Endothelial cell of umbilical vein (primary cell): ENCODE results near the gene OR6C6. TPM values are rescaled to one million over a fixed set of nuclear protein-coding genes. Genes with fewer than 3 reads are reported as not detected.
"Not testable (repeated sequence)": the region's sequence is repeated elsewhere in the genome, so short reads cannot be mapped to it uniquely, and the experiment has no call there.

Experiments used
- BruUV-seq: library from RNA; stranded (reverse); fragments of 400-500 nt; replicated peaks from 2 replicates; lab custom pipeline; 2021; lab: Mats Ljungman, UMichigan
- CTCF ChIA-PET: fragments of 300-600, 350-600 bp; sonication (Branson Sonifier 250); formaldehyde crosslinking; loops from one replicate; lab custom pipeline; 2021; ENCODE audit warnings: antibody characterized with exemption, inconsistent platforms; lab: Charles Lee
- POLR2A ChIA-PET: fragments of 300-600, 350-600 bp; sonication (Branson Sonifier 250); formaldehyde crosslinking; loops from one replicate; lab custom pipeline; 2021; ENCODE audit warnings: antibody characterized with exemption, inconsistent platforms; lab: Charles Lee
- DNase-seq: peaks from one replicate; pipeline ENCODE4 v3.0.0-alpha.2; 2011; ENCODE audit warnings: low read depth, low spot score
- FAIRE-seq: peaks from 2 replicates; lab custom pipeline; 2011; peaks lifted over from hg19 to GRCh38; lab: Jason Lieb, UNC
- H2AFZ ChIP-seq: 2 replicates; pipeline ENCODE4 v1.6.0; 2012; ENCODE audit warnings: low read depth, low read length, control low read depth, inconsistent platforms
- H3K27ac ChIP-seq: 2 replicates; pipeline ENCODE4 v1.5.1; 2011; ENCODE audit warnings: low read depth, mild to moderate bottlenecking, control low read depth, low read length, moderate library complexity; ENCODE audit not compliant: insufficient read depth
- H3K27me3 ChIP-seq, 2 experiments: 2 replicates each; pipeline versions ENCODE4 v1.6.0 to v1.6.1; 2011; ENCODE audit warnings: low read length in 2 of 2, mixed read lengths in 1 of 2; ENCODE audit not compliant: control insufficient read depth in 2 of 2, insufficient read depth in 2 of 2
- H3K36me3 ChIP-seq, 2 experiments: 2 replicates in 1 of 2; 3 replicates in 1 of 2; pipeline ENCODE4 v1.5.1; 2011; ENCODE audit warnings: low read length in 2 of 2, mild to moderate bottlenecking in 1 of 2, moderate library complexity in 1 of 2; ENCODE audit not compliant: control insufficient read depth in 2 of 2, insufficient read depth in 2 of 2; ENCODE audit errors: extremely low read depth in 1 of 2
- H3K4me1 ChIP-seq: 3 replicates; pipeline ENCODE4 v1.5.1; 2011; ENCODE audit warnings: mild to moderate bottlenecking, low read length; ENCODE audit not compliant: control insufficient read depth, insufficient read depth; ENCODE audit errors: extremely low read depth
- H3K4me2 ChIP-seq: 2 replicates; pipeline ENCODE4 v1.6.1; 2011; ENCODE audit warnings: low read length, control low read depth, mixed read lengths; ENCODE audit not compliant: insufficient read depth
- H3K4me3 ChIP-seq, 3 experiments: fragments of 200-600 bp in 1 of 3; sonication (generic), shearing (Covaris generic) in 1 of 3; replicated peaks in 1 of 3; 2 replicates each; pipeline ENCODE4 v1.5.1; 2011 to 2016; ENCODE audit warnings: control low read depth in 3 of 3, low read length in 3 of 3, mild to moderate bottlenecking in 2 of 3, inconsistent platforms in 1 of 3, low read depth in 1 of 3, moderate library complexity in 1 of 3; ENCODE audit not compliant: insufficient read depth in 1 of 3
- H3K79me2 ChIP-seq: 2 replicates; pipeline ENCODE4 v1.6.0; 2012; ENCODE audit warnings: low read length, inconsistent platforms; ENCODE audit not compliant: control insufficient read depth, insufficient read depth
- H3K9ac ChIP-seq: replicated peaks from 2 replicates; pipeline ENCODE3; 2011; ENCODE audit warnings: low read length, control low read depth; ENCODE audit not compliant: insufficient read depth; ENCODE audit errors: extremely low read depth
- H3K9me1 ChIP-seq: replicated peaks from 3 replicates; pipeline ENCODE4 v1.6.0; 2011; ENCODE audit warnings: mild to moderate bottlenecking, low read length; ENCODE audit not compliant: control insufficient read depth, insufficient read depth; ENCODE audit errors: extremely low read depth
- H3K9me3 ChIP-seq: replicated peaks from 2 replicates; pipeline ENCODE4 v1.5.1; 2012; ENCODE audit warnings: low read length, inconsistent platforms; ENCODE audit not compliant: control insufficient read depth, insufficient read depth
- H4K20me1 ChIP-seq: replicated peaks from 2 replicates; pipeline ENCODE3; 2011; ENCODE audit warnings: mild to moderate bottlenecking, low read length; ENCODE audit not compliant: control insufficient read depth, insufficient read depth; ENCODE audit errors: extremely low read depth
- CTCF ChIP-seq, 2 donors: IDR thresholded peaks; 1 replicate in 1 of 2; 2 replicates in 1 of 2; pipeline ENCODE4 v1.5.1; 2011; ENCODE audit warnings: low read length in 2 of 2, mild to moderate bottlenecking in 2 of 2, moderate library complexity in 2 of 2, control low read depth in 1 of 2, inconsistent platforms in 1 of 2, low read depth in 1 of 2; ENCODE audit not compliant: insufficient read depth in 1 of 2; ENCODE audit errors: extremely low read depth in 1 of 2
- EZH2 ChIP-seq: IDR thresholded peaks from 2 replicates; pipeline ENCODE4 v1.6.1; 2012; ENCODE audit warnings: borderline replicate concordance, low read depth, mild to moderate bottlenecking, moderate library complexity, low read length, inconsistent platforms; ENCODE audit not compliant: severe bottlenecking
- FOS ChIP-seq: IDR thresholded peaks from 2 replicates; pipeline ENCODE4 v1.6.1; 2011; ENCODE audit warnings: mild to moderate bottlenecking, low read length, moderate library complexity, borderline replicate concordance; ENCODE audit not compliant: insufficient read depth
- GATA2 ChIP-seq: IDR thresholded peaks from 2 replicates; pipeline ENCODE4 v1.7.0; 2011; ENCODE audit warnings: low read depth, mild to moderate bottlenecking, moderate library complexity, mixed read lengths, low read length; ENCODE audit not compliant: insufficient read length, insufficient read depth
- JUN ChIP-seq: IDR thresholded peaks from 2 replicates; pipeline ENCODE4 v1.6.1; 2011; ENCODE audit warnings: borderline replicate concordance, low read depth; ENCODE audit not compliant: insufficient read length, insufficient read depth
- MAX ChIP-seq: IDR thresholded peaks from 2 replicates; pipeline ENCODE4 v1.6.1; 2011; ENCODE audit not compliant: insufficient read depth, insufficient read length
- MYC ChIP-seq: IDR thresholded peaks from one replicate; pipeline ENCODE4 v1.6.1; 2011; ENCODE audit warnings: mild to moderate bottlenecking, low read depth, low read length
- POLR2A ChIP-seq: IDR thresholded peaks from 2 replicates; pipeline ENCODE4 v1.6.1; 2012; ENCODE audit warnings: low read depth, mild to moderate bottlenecking, control low read depth, low read length
- POLR2AphosphoS5 ChIP-seq: IDR thresholded peaks from 2 replicates; pipeline ENCODE4 v1.6.1; 2012; ENCODE audit warnings: low read depth, mild to moderate bottlenecking, control low read depth, low read length, moderate library complexity; ENCODE audit not compliant: insufficient read depth
- dilution Hi-C: fragments of 300-500 bp; cut with MboI; formaldehyde crosslinking; loops from one replicate; pipeline ENCODE4 v1.15.0; 2019; ENCODE audit warnings: low sequenced_read_pairs; ENCODE audit not compliant: extremely low pct_ligation_motif_present
- intact Hi-C: fragments of 100-400 bp; cut with micrococcal nuclease; formaldehyde crosslinking; loops from one replicate; pipeline ENCODE4 v1.10.0; 2022
- polyA plus RNA-seq, 4 experiments: library from polyadenylated mRNA; depleted of rRNA in 3 of 4; stranded (reverse) in 3 of 4; unstranded in 1 of 4; fragments of >200 nt; gene quantifications; 2 replicates each; pipeline versions ENCODE4 v1.2.1 to v1.2.3, GENCODE V29; 2011 to 2012; ENCODE audit warnings: missing spikeins in 1 of 4
- total RNA-seq: library from RNA; stranded (reverse); gene quantifications from 2 replicates; pipeline ENCODE4 v1.2.3, GENCODE V29; 2021

The OR6C6 gene
- total and polyA plus RNA-seq, 2 donors (not counting 3 experiments of a cell fraction or from before 2014, with no cell fraction given), result not detected

GRCh38 chr12:55330446-55330845 lies 34.1 kb upstream of the OR6C6 start, which contains the start of gene OR6C3:
Gene OR6C3, plus strand, starts transcription at chr12:55330746. Its CDS starts 955 bp downstream, at chr12:55331701.
- TF ChIP-seq MAX, result no peak
- TF ChIP-seq MYC, result no peak
- no peak for TF ChIP-seq CTCF (IDR thresholded peaks at IDR 0.05; ENCODE audit: extremely low read depth in 1 of 2, insufficient read depth in 1 of 2, low read depth in 1 of 2, low read length in 2 of 2)
- TF ChIP-seq GATA2, result no peak
- TF ChIP-seq JUN, result no peak
- no peak for TF ChIP-seq POLR2A
- TF ChIP-seq POLR2AphosphoS5, result no peak
- no peak for TF ChIP-seq FOS
- TF ChIP-seq EZH2, result no peak
- Histone ChIP-seq H4K20me1 (no peaks in the 10 kb centered on the region), H3K4me1 (no peaks in the 10 kb centered on the region), H3K27ac (no peak within 1 kb of the TSS), H3K27me3 (no peaks in the 10 kb centered on the region), H3K9me1 (no peaks in the 10 kb centered on the region), H2AFZ (no peak within 1 kb of the TSS), H3K9me3 (no peaks in the 10 kb centered on the region), H3K36me3 (no peaks in the 10 kb centered on the region), H3K4me3 (no peak within 1 kb of the TSS), H3K4me2 (no peak within 1 kb of the TSS), H3K9ac (no peak within 1 kb of the TSS), H3K79me2 (no peaks in the 10 kb centered on the region)
- no peak for FAIRE-seq
- CTCF ChIA-PET, result no interaction called here
- DNase-seq, result no peak
- POLR2A ChIA-PET, result no interaction called here
- dilution Hi-C loops (no loop called here), intact Hi-C loops (no loop called here)
- BruUV-seq, result no TSS peak

GRCh38 chr12:55325801-55326200 lies 29.4 kb upstream of the OR6C6 start:
- H4K20me1 ChIP-seq, H2AFZ ChIP-seq, H3K4me3 ChIP-seq, H3K9me3 ChIP-seq, H3K36me3 ChIP-seq, H3K4me2 ChIP-seq, H3K27me3 ChIP-seq, intact Hi-C loops, FAIRE-seq, CTCF ChIA-PET, DNase-seq, POLR2A ChIA-PET, dilution Hi-C loops, BruUV-seq, H3K9me1 ChIP-seq, H3K4me1 ChIP-seq, H3K27ac ChIP-seq, H3K79me2 ChIP-seq, H3K9ac ChIP-seq: not testable (repeated sequence)
